Stimulated activated CD4-positive, alpha-beta T cell treated with anti-CD3 and anti-CD28 coated beads, Interleukin-1b, Interleukin-23, amount 100 ng/mL, for 48 hours (primary cell): Measurements from ENCODE around the gene GPC6.

Experiments
- DNase-seq: peaks from one replicate; pipeline ENCODE4 v3.0.0-alpha.2; 2020

Gene GPC6

DNA sequence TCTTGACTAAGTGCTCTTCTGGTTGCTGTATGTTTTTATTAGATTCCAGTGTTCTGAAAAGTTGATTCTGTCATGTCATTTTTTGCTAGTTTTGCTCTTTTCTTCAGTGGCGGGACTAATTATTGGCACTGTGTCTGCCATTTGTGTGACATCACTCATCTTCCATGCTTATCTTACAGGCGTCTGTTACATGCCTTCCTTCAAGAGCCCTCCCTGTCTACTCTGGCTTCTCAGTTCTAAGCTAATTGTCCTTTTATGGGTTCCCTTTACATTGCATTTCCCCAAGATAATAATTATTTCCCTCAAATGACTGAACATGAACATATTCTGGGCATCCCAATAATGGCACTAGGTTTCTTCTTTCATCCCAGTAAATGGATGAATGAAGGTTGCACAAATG lies 793.8 kb downstream of the GPC6 start:
- DNase-seq = no peak

DNA sequence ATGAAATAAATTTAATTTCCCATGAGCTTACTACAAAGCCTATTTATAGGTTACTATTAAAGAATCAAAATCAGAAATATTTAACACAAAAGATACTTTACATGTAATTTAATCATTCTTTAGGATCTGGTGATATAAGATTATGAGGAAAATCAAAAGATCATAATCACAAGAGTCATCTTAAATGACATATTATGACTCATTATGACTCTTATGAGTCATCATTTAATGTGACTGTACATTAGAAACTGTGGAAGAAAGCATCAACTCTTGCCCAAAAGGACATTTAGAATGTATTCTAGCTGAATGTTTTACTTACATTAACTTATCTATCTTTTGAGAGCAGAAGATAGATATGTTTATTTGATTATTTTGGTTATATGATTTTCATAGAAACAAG lies 794.2 kb downstream of the GPC6 start:
- no peak for DNase-seq

GRCh38 chr13:94028234-94028633 lies 801.6 kb downstream of the GPC6 start:
- no peak for DNase-seq

DNA sequence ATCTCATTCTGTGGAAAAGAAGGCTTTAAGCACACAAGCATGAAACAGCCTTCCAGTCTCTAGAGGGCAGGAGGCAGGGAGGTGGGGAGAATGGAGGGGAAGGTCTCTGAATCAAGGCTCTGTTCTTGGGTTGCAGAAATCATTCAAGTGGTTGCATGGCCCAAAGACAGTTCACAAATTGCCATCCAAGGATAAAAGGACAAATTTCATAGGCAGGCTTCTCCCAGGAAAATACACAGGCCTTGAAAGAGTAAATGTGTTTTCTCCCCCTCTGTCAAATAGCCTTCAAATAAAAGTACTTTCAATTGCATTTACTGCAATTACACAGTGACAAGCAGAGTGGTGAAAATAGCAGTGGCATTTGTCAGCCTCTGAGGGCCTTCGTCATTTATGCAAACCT lies 802.0 kb downstream of the GPC6 start:
- DNase-seq = no peak

- DNase-seq = no peak
These were observed 804.0 kb downstream of the GPC6 start for GRCh38 chr13:94030415-94031119.

GRCh38 chr13:94031609-94032008 lies 805.0 kb downstream of the GPC6 start:
- no peak for DNase-seq

- no peak for DNase-seq
These were observed 806.5 kb downstream of the GPC6 start for GRCh38 chr13:94033098-94033497.

DNA sequence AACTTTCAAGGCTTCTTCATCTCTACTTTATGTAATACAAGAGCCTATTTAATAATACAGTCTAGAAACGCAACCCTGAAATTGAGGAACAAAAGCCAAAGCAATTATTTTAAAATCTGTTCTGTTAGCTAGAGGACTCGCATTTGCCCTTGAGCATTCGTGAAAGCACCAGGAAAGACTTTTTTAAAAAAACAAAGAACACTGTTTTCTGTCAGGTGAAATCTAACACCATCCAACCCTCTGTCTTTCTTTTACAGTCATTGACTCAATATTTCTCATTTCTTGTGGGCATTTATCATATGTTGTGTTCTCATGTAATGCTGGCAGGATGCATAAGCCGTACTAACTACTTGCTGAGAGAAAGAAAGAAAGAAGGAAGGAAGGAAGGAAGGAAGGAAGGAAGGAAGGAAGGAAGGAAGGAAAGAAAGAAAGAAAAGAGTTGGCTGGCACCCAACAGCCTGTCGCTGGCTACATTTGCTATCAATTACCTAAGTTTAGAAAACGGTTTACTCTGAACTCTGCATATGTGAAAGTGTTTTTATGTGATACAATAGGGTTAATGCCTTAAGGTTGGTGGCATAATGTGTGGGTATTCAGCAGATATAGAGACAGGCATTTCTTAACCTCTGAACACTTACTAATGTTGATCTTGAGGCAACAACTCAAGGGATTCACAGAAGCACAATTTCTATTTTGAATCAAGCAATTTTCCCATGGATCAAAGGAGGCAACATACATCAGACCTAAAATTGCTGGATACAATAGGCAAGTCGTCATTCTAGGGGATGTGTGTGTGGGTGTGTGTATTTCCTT lies 807.4 kb downstream of the GPC6 start:
- DNase-seq = no peak

DNA sequence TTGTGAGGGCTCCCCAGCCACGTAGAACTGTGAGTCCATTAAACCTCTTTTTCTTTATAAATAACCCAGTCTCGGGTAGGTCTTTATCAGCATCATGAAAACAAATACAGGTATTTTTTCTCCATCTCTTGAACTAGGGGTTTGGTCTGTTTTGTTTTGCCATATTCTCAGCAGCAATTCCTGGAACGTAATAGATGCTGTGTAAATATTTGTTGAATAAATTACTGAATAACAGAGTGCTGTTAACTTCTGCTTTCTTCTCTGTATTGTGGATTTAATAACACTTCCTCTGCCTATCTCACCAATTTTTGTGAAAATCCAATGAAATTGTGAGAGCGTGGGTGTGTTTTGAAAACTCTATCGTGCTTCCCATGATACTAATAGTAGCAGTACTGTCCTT lies 823.4 kb downstream of the GPC6 start:
- DNase-seq = no peak

DNA sequence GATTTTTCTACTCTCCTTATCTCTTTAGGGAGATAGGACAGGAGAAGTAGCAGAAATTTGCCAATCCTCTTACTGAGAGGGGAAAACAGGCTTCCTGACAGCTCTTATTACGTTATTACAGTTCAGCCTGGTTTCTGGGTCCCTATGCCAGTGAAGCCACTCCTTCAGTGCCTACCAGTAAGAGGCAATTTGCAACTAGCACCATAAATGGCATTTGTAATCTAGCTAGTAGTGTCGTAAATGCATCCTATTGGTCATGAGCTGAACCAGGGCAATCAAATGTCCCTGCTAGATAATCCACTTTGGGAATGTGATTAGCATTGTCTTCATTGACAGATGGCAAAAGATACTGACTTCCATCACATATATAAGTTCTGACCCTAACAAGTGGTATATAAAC lies 824.1 kb downstream of the GPC6 start:
- DNase-seq = no peak

DNA sequence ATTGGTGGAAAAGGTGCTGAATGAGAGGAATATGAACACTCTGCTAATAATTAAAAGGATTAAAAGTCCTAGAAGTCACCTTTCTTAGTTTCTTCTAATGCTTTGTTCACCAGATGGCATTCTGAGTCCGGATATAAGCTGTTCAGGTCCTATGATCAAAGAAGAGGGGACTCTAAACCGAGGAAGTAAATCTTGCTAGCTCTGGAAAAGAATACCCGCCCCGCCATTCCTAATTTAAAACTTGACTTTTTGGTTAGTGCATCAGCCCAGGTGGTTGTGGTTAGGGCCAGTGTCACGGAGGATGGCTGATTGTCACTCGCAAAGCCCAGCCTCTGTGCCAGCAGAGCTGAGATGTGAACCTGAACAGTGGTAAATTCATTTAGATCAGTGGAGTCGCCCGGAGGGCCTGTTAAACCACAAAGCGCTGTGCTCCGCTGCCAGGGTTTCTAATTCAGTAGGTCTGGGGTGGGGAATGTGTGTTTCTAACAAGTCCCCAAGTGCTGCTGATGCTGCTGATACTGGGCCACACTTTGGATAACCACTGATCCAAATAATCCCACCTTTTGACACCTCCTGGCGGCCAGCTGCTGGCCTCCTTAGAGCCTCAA lies 827.5 kb downstream of the GPC6 start:
- no peak for DNase-seq

GRCh38 chr13:94056362-94056990 lies 829.9 kb downstream of the GPC6 start:
- DNase-seq = no peak

DNA sequence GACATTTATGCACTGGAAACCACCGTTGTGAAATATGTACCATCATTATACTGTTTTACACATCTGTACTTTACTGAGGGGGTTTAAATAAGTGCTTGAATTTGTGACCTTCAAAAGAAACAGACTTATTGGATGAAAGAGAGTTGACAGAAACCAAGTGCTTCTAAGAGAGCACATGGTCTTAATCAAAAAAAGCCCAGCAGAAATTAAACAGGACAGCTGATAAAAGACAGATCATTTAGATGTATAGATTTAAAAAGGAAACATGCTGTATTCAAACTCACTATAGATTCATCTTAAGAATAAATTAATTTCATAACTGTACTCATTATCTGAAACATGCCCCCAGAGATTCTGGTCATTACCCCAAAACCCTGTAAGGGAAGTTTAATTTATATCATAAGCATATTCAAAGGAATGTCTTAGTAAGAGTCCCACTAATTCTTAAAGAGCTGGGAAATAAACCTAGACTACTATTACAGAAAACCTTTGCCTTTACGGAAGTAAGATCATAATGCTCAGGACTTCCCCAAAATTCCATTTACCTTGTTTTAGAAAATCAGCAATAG lies 831.1 kb downstream of the GPC6 start:
- DNase-seq = no peak

- DNase-seq = no peak
These were observed 832.3 kb downstream of the GPC6 start for GRCh38 chr13:94058821-94059360.

GRCh38 chr13:94061301-94061700 lies 834.7 kb downstream of the GPC6 start:
- DNase-seq = no peak

DNA sequence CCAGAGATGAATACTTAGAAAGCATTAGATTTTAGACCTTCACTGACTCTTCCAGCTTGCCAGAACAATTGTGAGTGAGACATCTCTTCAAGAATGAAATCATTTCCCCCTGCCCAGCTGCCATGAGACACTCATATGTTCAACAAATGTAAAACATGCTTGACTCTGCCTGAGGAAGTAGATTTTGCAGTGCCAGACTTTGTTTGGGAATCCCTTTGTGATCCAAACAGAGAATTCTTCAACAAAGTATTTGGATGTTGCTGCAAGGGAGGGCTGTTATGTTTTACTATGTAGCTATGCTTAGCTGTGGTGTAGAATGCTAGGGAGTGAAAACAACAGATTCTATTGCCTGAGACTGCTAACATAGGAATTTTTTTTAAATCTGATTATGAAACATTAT lies 836.5 kb downstream of the GPC6 start:
- DNase-seq = no peak

- DNase-seq = no peak
These were observed 837.2 kb downstream of the GPC6 start for GRCh38 chr13:94063848-94064247.

DNA sequence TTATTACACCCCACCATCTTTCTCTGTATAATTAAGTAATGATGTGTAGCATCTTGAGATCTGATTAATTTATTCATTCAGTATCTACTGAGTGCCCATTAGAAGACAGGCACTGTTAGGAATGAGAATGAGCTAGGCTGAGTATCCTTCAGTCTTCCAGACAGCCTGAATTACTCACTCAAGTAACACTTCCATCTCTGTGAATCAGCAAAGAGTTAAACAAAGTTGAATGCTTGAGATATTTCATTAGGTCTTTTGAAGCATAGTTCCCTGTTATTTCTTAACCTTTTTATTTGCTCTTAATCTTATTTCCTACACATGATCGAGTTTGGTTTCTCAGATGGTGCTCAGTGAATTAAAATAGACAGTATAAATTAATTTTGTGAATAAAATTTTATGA lies 839.1 kb downstream of the GPC6 start:
- no peak for DNase-seq

DNA sequence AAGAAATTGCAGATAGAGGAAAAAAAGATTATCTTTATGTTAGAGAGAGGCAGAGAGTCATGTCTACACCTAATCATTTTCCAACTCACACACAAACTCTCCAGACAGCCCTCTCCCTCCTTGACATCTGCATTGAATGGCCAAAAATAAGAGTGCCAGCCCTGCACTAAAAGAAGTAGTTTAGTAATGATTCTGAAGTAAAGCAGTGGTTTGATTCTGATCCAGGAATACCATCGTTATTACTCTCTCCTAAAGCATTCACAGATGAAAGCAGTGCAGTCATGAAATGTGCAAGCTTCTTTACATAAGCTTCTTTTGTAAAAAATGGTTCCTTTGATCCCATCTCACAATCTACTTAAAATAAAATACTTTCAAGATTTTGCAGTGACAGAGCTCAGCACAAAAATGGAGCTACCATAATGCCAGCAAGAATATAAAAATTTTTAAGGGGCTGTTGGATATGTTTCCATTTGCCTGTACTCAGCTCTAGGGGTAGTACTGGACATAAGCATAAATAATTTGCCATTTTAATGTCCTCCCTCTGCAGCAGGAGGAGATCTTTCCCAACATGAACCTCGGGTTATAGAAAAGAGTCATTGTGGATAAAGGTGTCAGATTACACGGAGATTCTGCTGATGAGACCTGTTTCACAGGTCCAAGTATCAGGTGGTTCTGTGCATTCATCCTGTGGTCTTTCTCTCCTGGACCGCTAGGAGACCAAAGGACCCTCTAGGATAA lies 846.6 kb downstream of the GPC6 start:
- DNase-seq = no peak

DNA sequence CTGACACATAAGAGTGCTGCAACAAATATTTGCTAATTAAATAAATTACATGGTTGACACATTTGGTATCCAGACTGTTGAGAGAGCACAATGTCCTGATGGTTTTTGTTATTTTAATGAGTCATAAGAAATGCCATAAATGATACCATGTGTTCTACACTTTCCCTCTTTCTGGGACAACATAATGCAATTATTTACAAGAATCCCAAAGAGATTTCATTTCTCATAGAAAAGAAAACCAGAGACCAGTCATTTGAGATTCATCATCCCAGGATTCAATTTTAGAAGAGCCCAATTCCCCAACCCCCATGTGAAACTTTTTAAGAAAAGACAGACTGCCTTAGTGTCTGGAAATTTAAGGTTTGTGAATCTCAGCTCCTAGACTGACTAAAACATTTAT lies 853.3 kb downstream of the GPC6 start:
- DNase-seq = no peak

GRCh38 chr13:94080527-94080926 lies 853.9 kb downstream of the GPC6 start:
- DNase-seq = no peak

GRCh38 chr13:94087100-94087499 lies 860.5 kb downstream of the GPC6 start:
- DNase-seq = no peak
